GM19193 (cell line): ENCODE results near the gene CD109.

Source experiments
- POLR2A ChIP-seq: IDR thresholded peaks from 4 replicates; pipeline ENCODE4 v1.6.1; 2011; ENCODE audit not compliant: insufficient read depth, insufficient read length; ENCODE audit errors: extremely low read depth

The CD109 gene

GRCh38 chr6:73857341-73857890, 161.4 kb downstream of the CD109 start:
- no peak for TF ChIP-seq POLR2A

GRCh38 chr6:73858376-73858775, 162.4 kb downstream of the CD109 start:
- no peak for TF ChIP-seq POLR2A

GRCh38 chr6:73860303-73860702, 164.3 kb downstream of the CD109 start:
- no peak for TF ChIP-seq POLR2A

GRCh38 chr6:73866305-73866704, 170.3 kb downstream of the CD109 start:
- no peak for TF ChIP-seq POLR2A

- no peak for TF ChIP-seq POLR2A
Observed at GRCh38 chr6:73867411-73867810, 171.4 kb downstream of the CD109 start.

GRCh38 chr6:73870907-73871306, 174.9 kb downstream of the CD109 start:
- no peak for TF ChIP-seq POLR2A

- no peak for TF ChIP-seq POLR2A
Observed at GRCh38 chr6:73873081-73873480, 177.1 kb downstream of the CD109 start.
